OCI-LY1 (cell line): ENCODE measurements around the gene ICAM2.
"Not testable (repeated sequence)": the region's sequence is repeated elsewhere in the genome, so short reads cannot be mapped to it uniquely, and the experiment has no call there.

Source experiments
- H2AFZ ChIP-seq: fragments of 200-600 bp; sonication (generic), shearing (Covaris generic); 2 replicates; pipeline ENCODE4 v1.6.0; 2014; ENCODE audit warnings: antibody characterized with exemption, mild to moderate bottlenecking, low read length
- H3F3A ChIP-seq: fragments of 200-600 bp; sonication (generic), shearing (Covaris generic); 2 replicates; pipeline ENCODE4 v1.6.0; 2014; ENCODE audit warnings: mild to moderate bottlenecking, antibody characterized with exemption, low read length, moderate library complexity; ENCODE audit not compliant: insufficient read depth
- H3K27ac ChIP-seq: fragments of 200-600 bp; sonication (generic); 2 replicates; pipeline ENCODE4 v1.5.1; 2014; ENCODE audit warnings: low read length, mixed run types, mild to moderate bottlenecking, low read depth; ENCODE audit not compliant: poor library complexity, severe bottlenecking
- H3K27me3 ChIP-seq: fragments of 200-600 bp; sonication (generic); 2 replicates; pipeline ENCODE4 v1.6.0; 2014; ENCODE audit warnings: antibody characterized with exemption, mild to moderate bottlenecking, low read length, moderate library complexity; ENCODE audit not compliant: insufficient read depth
- H3K36me3 ChIP-seq: fragments of 200-600 bp; sonication (generic); 2 replicates; pipeline ENCODE4 v1.6.1; 2014; ENCODE audit warnings: mild to moderate bottlenecking, antibody characterized with exemption, low read length, moderate library complexity, mixed read lengths; ENCODE audit not compliant: insufficient read depth
- H3K4me1 ChIP-seq: fragments of 200-600 bp; sonication (generic); 2 replicates; pipeline ENCODE4 v1.5.1; 2014; ENCODE audit warnings: mild to moderate bottlenecking, low read length, moderate library complexity; ENCODE audit not compliant: insufficient read depth, severe bottlenecking
- H3K4me2 ChIP-seq: fragments of 200-600 bp; sonication (generic), shearing (Covaris generic); 2 replicates; pipeline ENCODE4 v1.6.1; 2014; ENCODE audit warnings: low read length
- H3K4me3 ChIP-seq: fragments of 200-600 bp; sonication (generic); 2 replicates; pipeline ENCODE4 v1.5.1; 2014; ENCODE audit warnings: low read length, low read depth, mild to moderate bottlenecking, mixed read lengths; ENCODE audit not compliant: poor library complexity, severe bottlenecking
- H3K79me2 ChIP-seq: fragments of 200-600 bp; shearing (Covaris generic); 2 replicates; pipeline ENCODE4 v1.6.1; 2016; ENCODE audit warnings: mixed run types, low read length, mixed read lengths; ENCODE audit not compliant: insufficient read depth
- H3K9ac ChIP-seq: fragments of 200-600 bp; sonication (generic), shearing (Covaris generic); 2 replicates; pipeline ENCODE4 v1.6.1; 2014; ENCODE audit warnings: mild to moderate bottlenecking, low read length, mixed read lengths
- H3K9me2 ChIP-seq: fragments of 200-600 bp; sonication (generic), shearing (Covaris generic); 2 replicates; pipeline ENCODE4 v1.6.1; 2014; ENCODE audit warnings: low read depth, mild to moderate bottlenecking, low read length, mixed read lengths
- H3K9me3 ChIP-seq: fragments of 200-600 bp; shearing (Covaris generic); 2 replicates; pipeline ENCODE4 v1.6.1; 2014; ENCODE audit warnings: low read length, mixed read lengths
- H4K20me1 ChIP-seq: fragments of 200-600 bp; sonication (generic), shearing (Covaris generic); 2 replicates; pipeline ENCODE4 v1.6.0; 2016; ENCODE audit warnings: mild to moderate bottlenecking, low read length; ENCODE audit not compliant: insufficient read depth
- CTCF ChIP-seq: fragments of 200-600 bp; sonication (generic), shearing (Covaris generic); IDR thresholded peaks from 2 replicates; pipeline ENCODE4 v1.5.1; 2017; ENCODE audit warnings: mild to moderate bottlenecking, antibody characterized with exemption, low read length, moderate library complexity, mixed read lengths
- EZH2 ChIP-seq: fragments of 200-600 bp; sonication (generic), shearing (Covaris generic); IDR thresholded peaks from 2 replicates; pipeline ENCODE4 v1.8.0; 2017; ENCODE audit warnings: borderline replicate concordance, mixed run types, mild to moderate bottlenecking, antibody characterized with exemption, low read length, moderate library complexity, mixed read lengths

Gene ICAM2

GRCh38 chr17:64024215-64024654, 3.8 kb upstream of the ICAM2 start:
- Histone ChIP-seq H3K27ac (peak overlapping the region; percentile 94), H3K9me2 (no peaks in the 10 kb centered on the region), H3K4me2 (peak overlapping the region; percentile 55; the same call in 1 of the 2 replicates), H3K27me3 (no peaks in the 10 kb centered on the region), H3K4me1 (peaks cover 70% of the 10 kb centered on the region), H3K9ac (peak overlapping the region; percentile 54; the same call in 1 of the 2 replicates), H2AFZ (peak overlapping the region; percentile 5; the same call in 1 of the 2 replicates), H4K20me1 (no peaks in the 10 kb centered on the region), H3K36me3 (no peaks in the 10 kb centered on the region), H3F3A (peaks cover 21% of the 10 kb centered on the region), H3K79me2 (no peaks in the 10 kb centered on the region), H3K9me3 (no peaks in the 10 kb centered on the region), H3K4me3 (no peak overlapping the region)
- no peak for TF ChIP-seq CTCF
- no peak for TF ChIP-seq EZH2

- H3K9me3 ChIP-seq, result no peaks in the 10 kb centered on the region
- peaks cover 21% of the 10 kb centered on the region for H3F3A ChIP-seq
- peaks cover 86% of the 10 kb centered on the region for H3K4me1 ChIP-seq
- H3K79me2 ChIP-seq, result peaks cover 10% of the 10 kb centered on the region
- H3K4me2 ChIP-seq, result no peak overlapping the region
- H3K36me3 ChIP-seq, result no peaks in the 10 kb centered on the region
- peak overlapping the region; percentile 100 for H3K27ac ChIP-seq
- no peaks in the 10 kb centered on the region for H3K9me2 ChIP-seq
- peak overlapping the region; percentile 22; the same call in 1 of the 2 replicates for H3K9ac ChIP-seq
- H3K27me3 ChIP-seq, result no peaks in the 10 kb centered on the region
- 0 out of 2 replicates have a peak overlapping the region, but pooled peaks have one; percentile 54 for H2AFZ ChIP-seq
- TF ChIP-seq CTCF, result no peak
- TF ChIP-seq EZH2, result no peak
- H4K20me1 ChIP-seq, result no peaks in the 10 kb centered on the region
- no peak overlapping the region for H3K4me3 ChIP-seq
Measured at GRCh38 chr17:64022611-64023063, 2.2 kb upstream of the ICAM2 start.

- Histone ChIP-seq H3K4me1 (peaks cover 93% of the 10 kb centered on the region), H3K79me2 (peaks cover 35% of the 10 kb centered on the region)
Measured at GRCh38 chr17:64019551-64019961, 877 bp downstream of the ICAM2 start.

More at GRCh38 chr17:64019551-64019961, 877 bp downstream of the ICAM2 start:
- not testable (repeated sequence) for H3K9me3 ChIP-seq, H3K27me3 ChIP-seq, H3K36me3 ChIP-seq, H3K9me2 ChIP-seq, H4K20me1 ChIP-seq, H2AFZ ChIP-seq
- H3K4me2 ChIP-seq, result peak overlapping the region; percentile 87
- peaks cover 22% of the 10 kb centered on the region for H3F3A ChIP-seq
- peak overlapping the region; percentile 100 for H3K27ac ChIP-seq
- peak overlapping the region; percentile 75 for H3K4me3 ChIP-seq
- peak overlapping the region; percentile 93 for H3K9ac ChIP-seq
